ENCODE results near the gene SLC5A2. TPM values are rescaled to one million over a fixed set of nuclear protein-coding genes. Genes with fewer than 3 reads are reported as not detected.
"Not testable (repeated sequence)": the region's sequence is repeated elsewhere in the genome, so short reads cannot be mapped to it uniquely, and the experiment has no call there.

Gene SLC5A2
- total RNA-seq, 1 experiment from 2014 or later = 0.13 TPM

DNA sequence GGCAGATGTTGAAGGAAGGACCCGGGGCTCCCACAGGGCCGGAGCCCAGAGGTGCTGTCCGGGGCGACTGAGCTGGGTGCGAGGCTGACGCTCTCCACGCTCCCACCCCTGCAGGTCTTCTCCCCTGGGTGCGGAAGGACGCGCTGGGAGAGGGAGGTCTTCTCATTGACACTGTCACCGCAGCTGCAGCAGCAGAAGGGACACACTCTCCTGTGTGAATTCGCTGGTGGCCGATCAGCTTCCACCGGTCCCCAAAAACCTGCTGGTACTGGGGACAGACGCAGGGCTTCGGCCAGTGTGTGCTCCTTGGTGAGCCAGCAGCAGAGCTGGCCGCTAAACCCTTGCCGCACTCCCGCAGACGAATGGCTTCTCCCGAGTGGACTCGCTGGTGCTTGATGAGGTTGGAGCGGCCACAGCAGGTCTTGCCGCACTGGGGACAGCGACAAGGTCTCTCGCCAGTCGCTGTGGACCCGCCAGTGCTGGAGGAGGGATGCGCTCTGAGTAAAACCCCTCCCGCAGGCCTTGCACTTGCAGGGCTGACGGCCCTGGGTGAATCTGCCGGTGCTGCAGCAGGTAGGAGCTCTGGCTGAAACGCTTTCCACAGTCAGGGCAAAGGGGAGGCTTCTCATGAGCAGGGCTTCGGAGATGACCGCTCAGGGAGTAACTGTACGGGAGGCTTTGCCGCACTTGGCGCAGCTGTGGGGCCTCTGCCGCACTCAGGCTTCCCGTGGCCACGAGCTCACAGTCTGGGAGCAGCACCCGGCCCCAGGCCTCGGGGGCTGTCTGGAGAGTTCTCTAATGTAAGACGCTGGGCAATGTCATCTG lies 46.5 kb upstream of the SLC5A2 start:
- TF ChIP-seq EZH2 (IDR thresholded peaks at IDR 0.05; ENCODE audit: low read depth) = no peak
- TF ChIP-seq, protein P1, sequence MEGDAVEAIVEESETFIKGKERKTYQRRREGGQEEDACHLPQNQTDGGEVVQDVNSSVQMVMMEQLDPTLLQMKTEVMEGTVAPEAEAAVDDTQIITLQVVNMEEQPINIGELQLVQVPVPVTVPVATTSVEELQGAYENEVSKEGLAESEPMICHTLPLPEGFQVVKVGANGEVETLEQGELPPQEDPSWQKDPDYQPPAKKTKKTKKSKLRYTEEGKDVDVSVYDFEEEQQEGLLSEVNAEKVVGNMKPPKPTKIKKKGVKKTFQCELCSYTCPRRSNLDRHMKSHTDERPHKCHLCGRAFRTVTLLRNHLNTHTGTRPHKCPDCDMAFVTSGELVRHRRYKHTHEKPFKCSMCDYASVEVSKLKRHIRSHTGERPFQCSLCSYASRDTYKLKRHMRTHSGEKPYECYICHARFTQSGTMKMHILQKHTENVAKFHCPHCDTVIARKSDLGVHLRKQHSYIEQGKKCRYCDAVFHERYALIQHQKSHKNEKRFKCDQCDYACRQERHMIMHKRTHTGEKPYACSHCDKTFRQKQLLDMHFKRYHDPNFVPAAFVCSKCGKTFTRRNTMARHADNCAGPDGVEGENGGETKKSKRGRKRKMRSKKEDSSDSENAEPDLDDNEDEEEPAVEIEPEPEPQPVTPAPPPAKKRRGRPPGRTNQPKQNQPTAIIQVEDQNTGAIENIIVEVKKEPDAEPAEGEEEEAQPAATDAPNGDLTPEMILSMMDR (conservative IDR thresholded peaks at IDR 0.05) = no peak
- peaks cover 12% of the 10 kb centered on the region; the same call in 1 of the 2 replicates for H3F3A ChIP-seq (ENCODE audit: insufficient read depth, low read depth)
- no peak overlapping the region for H3K4me2 ChIP-seq
- BruUV-seq (replicated peaks) = no TSS peak
- H2AFZ ChIP-seq = no peak overlapping the region
- no peaks in the 10 kb centered on the region for H3K36me3 ChIP-seq (ENCODE audit: low read depth)
- H3K27ac ChIP-seq = no peak overlapping the region
- H3K27me3 ChIP-seq (ENCODE audit: insufficient read depth, low read depth) = no peaks in the 10 kb centered on the region
- H3K79me2 ChIP-seq (ENCODE audit: low read depth) = no peaks in the 10 kb centered on the region
- H3K4me1 ChIP-seq (replicated peaks; ENCODE audit: insufficient read depth) = no peaks in the 10 kb centered on the region
- no peaks in the 10 kb centered on the region for H3K9me2 ChIP-seq (ENCODE audit: insufficient read depth)
- no peak for DNase-seq
- ChIA-PET POLR2A (ENCODE audit: unreplicated experiment) (no interaction called here), CTCF (no interaction called here)
- no peaks in the 10 kb centered on the region for H4K20me1 ChIP-seq (ENCODE audit: insufficient read depth)
- H3K9me3 ChIP-seq (ENCODE audit: insufficient read depth, low read depth) = no peaks in the 10 kb centered on the region
- intact Hi-C loops (cut with micrococcal nuclease; ENCODE audit: unreplicated experiment) = no loop called here
- H3K4me3 ChIP-seq = no peak overlapping the region

DNA sequence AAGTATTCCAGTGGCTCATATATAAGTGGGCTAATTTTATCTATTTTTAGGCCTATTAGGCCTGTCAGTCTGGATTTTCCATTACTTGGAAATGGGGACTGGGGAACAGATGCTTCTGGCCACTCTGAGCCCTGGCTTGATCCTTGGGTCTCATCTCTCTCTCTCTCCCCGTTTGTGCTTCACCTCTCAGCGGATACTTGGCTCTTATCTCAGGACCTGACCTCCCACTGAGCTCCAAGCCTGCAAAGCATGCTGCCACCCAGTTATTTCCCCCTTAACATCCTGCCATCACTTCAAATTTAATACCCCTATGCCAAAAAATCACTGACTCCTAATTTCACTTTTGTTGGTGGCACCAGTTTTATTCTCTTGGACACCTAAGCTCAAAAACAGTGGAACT lies 44.5 kb upstream of the SLC5A2 start:
- no peak overlapping the region for H2AFZ ChIP-seq
- BruUV-seq (replicated peaks) = no TSS peak

DNA sequence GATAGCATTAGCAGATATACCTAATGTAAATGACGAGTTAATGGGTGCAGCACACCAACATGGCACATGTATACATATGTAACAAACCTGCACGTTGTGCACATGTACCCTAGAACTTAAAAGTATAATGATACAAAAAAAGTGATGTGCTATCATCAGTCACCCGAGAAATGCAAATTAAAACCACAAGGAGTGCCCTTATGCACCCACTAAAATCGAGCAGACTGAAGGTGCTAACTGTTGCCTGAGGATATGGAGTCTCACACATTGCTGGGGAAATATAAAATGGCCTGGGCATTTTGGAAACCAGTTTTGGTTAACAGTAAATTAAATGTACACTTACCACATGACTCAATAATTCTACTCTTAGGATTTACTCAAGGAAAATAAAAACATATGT lies 43.9 kb upstream of the SLC5A2 start:
- H3K4me3 ChIP-seq; H3K27me3 ChIP-seq (ENCODE audit: insufficient read depth, low read depth); H3K4me1 ChIP-seq (replicated peaks; ENCODE audit: insufficient read depth); H4K20me1 ChIP-seq (ENCODE audit: insufficient read depth); H3K79me2 ChIP-seq (ENCODE audit: low read depth); H3K36me3 ChIP-seq (ENCODE audit: low read depth); POLR2A ChIA-PET (ENCODE audit: unreplicated experiment); DNase-seq; intact Hi-C loops (cut with micrococcal nuclease; ENCODE audit: unreplicated experiment); BruUV-seq (replicated peaks); H3K9me2 ChIP-seq (ENCODE audit: insufficient read depth); H3K9me3 ChIP-seq (ENCODE audit: insufficient read depth, low read depth); H3K4me2 ChIP-seq; H2AFZ ChIP-seq; H3K27ac ChIP-seq: not testable (repeated sequence)
- H3F3A ChIP-seq (ENCODE audit: insufficient read depth, low read depth) = peaks cover 12% of the 10 kb centered on the region; the same call in 1 of the 2 replicates
- CTCF ChIA-PET = interaction anchor here (0.6 kb wide), 1 partner anchor 284 kb away, joined by 13 read pairs; no protein-coding TSS in a partner anchor

More for the DNA sequence above, 44.5 kb upstream of the SLC5A2 start:
- Histone ChIP-seq H3K27me3 (ENCODE audit: insufficient read depth, low read depth) (no peaks in the 10 kb centered on the region), H3K4me1 (replicated peaks; ENCODE audit: insufficient read depth) (no peaks in the 10 kb centered on the region), H3K9me3 (ENCODE audit: insufficient read depth, low read depth) (no peaks in the 10 kb centered on the region), H3K27ac (no peak overlapping the region), H3K4me3 (no peak overlapping the region), H3K36me3 (ENCODE audit: low read depth) (no peaks in the 10 kb centered on the region), H3K4me2 (no peak overlapping the region), H4K20me1 (ENCODE audit: insufficient read depth) (no peaks in the 10 kb centered on the region), H3F3A (ENCODE audit: insufficient read depth, low read depth) (peaks cover 12% of the 10 kb centered on the region; the same call in 1 of the 2 replicates), H3K9me2 (ENCODE audit: insufficient read depth) (no peaks in the 10 kb centered on the region), H3K79me2 (ENCODE audit: low read depth) (no peaks in the 10 kb centered on the region)
- ChIA-PET CTCF (no interaction called here), POLR2A (ENCODE audit: unreplicated experiment) (no interaction called here)
- intact Hi-C loops (cut with micrococcal nuclease; ENCODE audit: unreplicated experiment) = no loop called here
- no peak for TF ChIP-seq EZH2 (IDR thresholded peaks at IDR 0.05; ENCODE audit: low read depth)
- TF ChIP-seq, protein P1 (conservative IDR thresholded peaks at IDR 0.05) = no peak
- DNase-seq = no peak

All from PC-9 (cell line).